NCI-H1048 (cell line): Measurements from ENCODE around the gene ANLN.
"Not testable (repeated sequence)": the region's sequence is repeated elsewhere in the genome, so short reads cannot be mapped to it uniquely, and the experiment has no call there.

ENCODE experiments used
- DNase-seq: peaks from one replicate; lab custom pipeline; 2025; lab: John Stamatoyannopoulos, UW

Gene ANLN

GRCh38 chr7:36409180-36409579 lies 19.5 kb downstream of the ANLN start:
- no peak for DNase-seq

DNA sequence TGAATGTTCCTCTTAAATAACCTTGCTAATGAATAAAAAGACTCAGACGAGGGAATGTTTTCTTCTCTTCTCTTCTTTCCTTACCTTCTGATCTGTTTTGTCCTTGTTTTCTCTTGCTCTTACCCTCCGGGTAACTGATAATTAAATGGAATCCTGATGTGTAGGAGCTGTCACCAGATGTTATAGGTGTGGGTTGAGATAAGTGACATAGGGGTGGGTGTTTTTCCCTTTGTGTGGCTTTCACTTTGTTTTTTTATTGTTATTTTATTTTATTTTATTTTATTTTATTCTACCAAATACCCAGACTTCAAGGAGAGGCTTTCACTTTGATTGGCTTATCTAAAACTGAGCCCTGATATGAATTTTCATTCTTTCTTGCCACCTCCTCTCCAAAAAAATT lies 25.5 kb downstream of the ANLN start:
- no peak for DNase-seq

- DNase-seq = no peak
Observed at GRCh38 chr7:36416251-36416650, 26.6 kb downstream of the ANLN start.

GRCh38 chr7:36420307-36420706 lies 30.6 kb downstream of the ANLN start:
- DNase-seq = no peak

DNA sequence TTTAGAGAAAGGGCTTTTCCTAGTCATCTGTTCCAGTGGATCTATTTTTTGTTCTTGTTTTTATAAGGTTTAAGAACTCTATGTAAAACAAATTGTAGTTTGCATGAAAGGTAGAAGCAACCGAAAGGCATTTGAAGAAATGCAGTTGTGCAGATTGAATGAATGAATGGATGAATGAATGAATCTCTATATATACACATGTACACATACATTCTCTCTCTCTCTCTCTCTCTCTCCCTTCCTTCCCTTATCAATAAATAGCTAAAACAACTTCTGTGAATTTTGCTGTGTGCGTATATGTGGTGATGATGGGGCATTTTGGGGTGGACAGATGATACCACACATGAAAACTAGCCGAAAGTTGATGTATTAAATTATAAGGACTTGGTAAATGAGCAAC lies 32.4 kb downstream of the ANLN start:
- no peak for DNase-seq

- no peak for DNase-seq
Observed at GRCh38 chr7:36423633-36424032, 34.0 kb downstream of the ANLN start.

GRCh38 chr7:36430186-36430585 lies 40.5 kb downstream of the ANLN start:
- DNase-seq = no peak

- no peak for DNase-seq
Observed at GRCh38 chr7:36430881-36431280, 41.2 kb downstream of the ANLN start.

DNA sequence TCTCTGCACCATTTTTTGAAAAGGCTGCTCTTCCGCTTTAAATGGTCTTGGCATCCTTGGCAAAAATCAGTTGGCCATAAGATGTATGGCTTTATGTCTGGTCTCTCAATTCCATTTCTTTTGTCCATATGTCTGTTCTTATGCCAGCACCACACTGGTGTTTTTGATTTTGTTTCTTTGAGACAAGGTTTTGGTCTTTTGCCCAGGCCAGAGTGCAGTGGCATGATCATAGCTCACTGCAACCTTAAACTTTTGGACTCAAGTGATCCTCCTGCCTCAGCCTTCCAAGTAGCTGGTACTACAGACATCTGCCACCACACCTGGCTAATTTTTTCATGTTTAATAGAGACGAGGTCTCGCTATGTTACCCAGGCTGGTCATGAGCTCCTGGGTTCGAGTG lies 48.5 kb downstream of the ANLN start:
- DNase-seq = no peak

DNA sequence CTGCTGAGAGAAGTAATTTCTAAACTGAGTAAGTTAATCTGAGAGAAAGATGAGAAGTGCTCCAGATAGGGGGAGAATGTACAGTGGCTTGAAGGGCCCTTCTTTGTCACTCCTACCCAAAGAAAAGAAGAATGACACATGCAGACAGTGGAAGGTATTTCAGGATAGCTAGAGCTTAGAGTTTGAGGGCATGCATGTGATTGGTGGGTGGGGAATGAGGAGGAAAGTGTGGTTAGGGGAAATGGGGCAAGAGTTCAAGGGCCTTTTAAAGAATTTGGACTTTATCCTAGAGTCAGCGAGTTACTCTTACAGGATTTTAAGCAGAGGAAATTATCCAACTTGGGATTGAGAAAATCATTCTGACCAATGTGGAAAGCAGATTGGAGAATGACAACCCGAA lies 50.0 kb downstream of the ANLN start:
- no peak for DNase-seq

GRCh38 chr7:36440880-36441279 lies 51.2 kb downstream of the ANLN start:
- DNase-seq = no peak

DNA sequence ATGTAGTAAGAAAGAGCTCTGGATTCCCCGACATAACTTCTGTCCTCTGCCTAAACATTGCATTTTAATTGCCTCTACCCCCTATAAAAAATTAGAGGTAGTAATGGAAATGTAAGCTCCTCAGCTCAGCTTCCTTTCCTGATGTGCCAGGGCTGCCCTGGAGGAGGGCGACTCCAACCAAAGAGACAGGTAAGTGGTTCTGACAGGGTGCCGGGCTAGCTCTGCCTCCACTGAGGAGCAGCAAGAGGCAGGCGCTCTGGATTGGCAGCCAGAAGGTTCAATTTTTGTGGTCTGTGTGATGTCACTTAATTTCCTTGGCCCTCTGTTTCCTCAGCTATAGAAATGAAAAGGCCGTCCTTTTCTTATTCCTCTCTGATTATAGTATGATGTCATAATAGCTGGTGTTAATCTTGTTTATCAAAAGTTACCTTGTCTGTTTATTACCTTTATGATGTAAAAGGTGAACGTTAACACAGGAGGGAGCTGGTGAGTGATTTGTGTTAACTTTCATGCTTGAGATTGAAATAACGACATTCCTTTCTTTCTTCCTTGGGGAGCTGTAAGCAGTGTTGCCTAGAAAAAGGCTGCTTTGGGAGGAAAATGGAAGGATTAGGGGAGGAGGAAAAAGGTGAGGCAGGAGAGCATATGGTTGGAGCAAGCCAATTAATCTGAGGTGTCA lies 51.8 kb downstream of the ANLN start:
- DNase-seq = no peak

GRCh38 chr7:36448781-36449379 lies 59.2 kb downstream of the ANLN start:
- no peak for DNase-seq

DNA sequence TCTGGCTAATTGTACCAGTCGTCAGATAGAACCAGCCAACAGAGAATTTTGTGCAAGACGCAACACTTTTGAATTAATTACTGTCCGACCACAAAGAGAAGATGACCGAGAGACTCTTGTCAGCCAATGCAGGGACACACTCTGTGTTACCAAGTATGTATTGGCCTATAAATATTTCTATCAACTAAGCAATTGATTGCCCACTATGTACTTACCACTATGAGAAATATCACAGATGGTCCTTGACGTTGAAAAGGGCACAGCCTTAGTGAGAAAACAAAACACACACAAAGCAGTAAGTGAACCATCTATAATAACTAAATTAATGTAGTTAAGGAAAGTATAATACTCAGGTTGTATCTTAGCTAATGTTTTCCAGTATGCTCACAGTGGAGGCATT lies 60.0 kb downstream of the ANLN start:
- DNase-seq = no peak

DNA sequence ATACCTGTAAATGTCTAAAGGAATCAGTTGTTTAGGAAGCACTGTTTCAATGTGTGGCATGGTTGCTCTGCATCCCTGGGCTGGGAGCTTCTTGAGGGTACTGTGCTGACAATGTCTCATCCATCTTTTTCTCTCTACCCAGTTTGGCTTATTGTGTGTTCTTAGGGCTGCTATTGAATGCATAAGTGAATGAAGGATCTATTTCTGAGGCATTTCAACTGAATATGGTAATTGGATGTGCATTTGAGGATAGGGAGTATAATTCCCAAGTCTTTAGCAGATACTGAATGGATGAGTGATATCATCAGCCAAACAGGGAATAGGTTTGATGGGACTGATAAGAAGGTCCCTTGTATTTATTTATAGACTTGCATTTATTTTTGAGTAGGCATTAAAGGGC lies 64.1 kb downstream of the ANLN start:
- DNase-seq = no peak

DNA sequence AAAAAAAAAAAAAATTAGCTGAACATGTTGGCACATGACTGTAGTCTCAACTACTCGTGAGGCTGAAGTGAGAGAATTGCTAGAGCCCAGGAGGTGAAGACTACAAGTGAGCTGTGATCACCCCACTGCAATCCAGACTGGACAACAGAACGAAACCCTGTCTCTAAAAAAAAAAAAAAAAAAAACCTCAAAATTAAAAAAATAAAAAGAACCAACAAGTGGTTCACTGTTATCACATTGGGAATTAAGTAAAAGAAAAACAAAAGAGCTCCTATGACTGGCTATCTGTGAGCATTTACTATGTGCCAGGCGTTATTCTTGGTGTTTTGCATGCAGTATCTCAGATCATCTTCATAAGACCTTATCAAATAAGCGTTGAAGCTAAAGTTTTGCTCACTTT lies 66.0 kb downstream of the ANLN start:
- no peak for DNase-seq

DNA sequence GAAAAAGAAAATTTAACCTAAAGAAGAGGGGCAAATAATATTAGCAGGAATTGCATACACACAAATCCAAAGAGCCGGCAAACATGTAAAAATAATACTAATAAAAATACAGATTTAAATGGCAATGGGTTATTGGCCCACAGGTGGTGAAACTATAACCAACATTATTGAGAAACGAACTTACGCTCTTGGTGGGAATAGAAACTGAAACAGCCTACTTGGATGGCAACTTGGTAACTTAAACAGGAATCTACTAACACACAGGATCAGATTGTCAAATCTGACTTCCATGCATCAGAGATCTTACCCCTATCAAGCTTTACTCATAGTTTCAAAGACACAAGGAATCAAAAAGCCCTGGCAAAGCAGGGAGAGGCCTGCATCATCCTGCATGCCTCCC lies 66.5 kb downstream of the ANLN start:
- no peak for DNase-seq

DNA sequence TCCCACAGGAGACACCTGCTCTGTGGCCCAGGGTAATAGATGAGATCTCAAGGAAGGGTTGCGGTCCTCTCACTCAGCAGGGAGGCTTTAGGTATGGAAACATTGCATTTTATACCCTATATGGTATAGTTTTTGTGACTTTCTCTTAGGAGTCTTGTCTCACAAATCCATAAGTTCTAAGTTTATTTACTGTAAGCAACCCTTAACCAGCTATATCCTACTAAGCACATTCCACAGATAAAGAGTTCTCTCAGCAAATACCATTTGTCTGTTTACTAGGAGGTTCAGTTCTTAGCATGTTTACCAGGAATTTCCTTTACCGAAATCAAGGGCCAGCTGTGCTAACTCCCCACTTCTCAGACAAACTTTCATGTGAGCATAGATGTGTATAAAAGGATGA lies 66.9 kb downstream of the ANLN start:
- DNase-seq = no peak

DNA sequence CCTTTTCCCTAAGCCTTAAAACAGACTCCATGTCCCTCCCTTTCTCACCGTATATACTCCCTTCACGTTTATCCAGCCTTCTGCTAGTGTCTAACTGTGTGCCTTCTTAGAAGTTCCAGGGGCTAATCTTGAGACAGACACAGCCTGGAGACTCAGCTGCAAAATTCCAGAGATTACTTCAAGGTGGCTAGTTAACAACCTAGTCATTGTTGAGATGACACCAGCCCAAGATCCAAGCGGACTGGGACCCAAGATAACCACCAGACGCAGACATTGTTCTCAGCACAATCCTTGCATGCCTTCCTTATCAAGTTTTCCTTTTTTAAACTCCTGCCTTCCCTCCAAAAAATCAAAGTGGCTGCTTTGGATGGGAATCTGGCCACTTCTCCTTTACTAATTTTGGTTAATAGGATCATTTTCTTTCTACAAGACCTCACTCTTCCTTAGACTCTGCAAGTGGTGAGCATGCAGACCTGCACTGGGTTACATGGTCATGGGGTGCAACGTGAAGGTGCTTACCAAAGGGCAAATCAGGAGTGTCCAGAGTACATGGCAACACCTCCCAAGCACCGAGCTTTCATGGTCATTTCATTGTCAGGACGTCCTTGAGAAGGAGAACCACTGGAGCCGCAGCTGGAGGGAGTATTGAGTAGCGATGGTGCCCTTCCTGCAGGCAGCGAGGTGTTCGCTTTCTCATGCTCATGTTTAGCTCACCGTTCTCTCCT lies 69.7 kb downstream of the ANLN start:
- DNase-seq = no peak

DNA sequence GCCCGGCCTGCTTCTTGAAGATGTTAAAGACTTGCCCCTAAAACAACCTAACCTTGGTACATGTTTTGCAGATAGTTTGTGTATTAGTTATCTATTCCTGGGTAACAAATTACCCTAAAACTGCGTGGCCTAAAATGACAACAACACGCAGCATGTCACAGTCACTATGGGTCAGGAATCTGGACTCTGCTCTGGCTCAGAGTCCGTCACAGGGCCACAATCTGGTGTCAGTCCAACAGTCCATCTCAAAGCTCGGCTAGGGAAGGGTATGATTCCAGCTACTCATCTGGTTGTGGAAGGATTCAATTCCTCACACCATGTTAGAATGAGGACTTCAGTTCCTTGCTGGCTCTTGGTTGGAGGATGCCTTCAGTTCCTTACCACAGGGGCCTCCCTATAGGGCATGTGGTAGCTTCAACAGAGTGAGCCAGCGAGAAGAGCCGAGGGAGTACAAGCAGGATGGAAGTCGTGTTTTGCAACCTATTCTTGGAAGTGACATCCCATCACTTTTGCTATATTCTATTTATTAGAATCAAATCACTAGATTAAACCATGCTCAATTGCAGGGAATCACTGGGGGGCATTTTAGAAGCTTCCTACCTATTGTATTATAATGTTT lies 71.3 kb downstream of the ANLN start:
- DNase-seq = no peak

GRCh38 chr7:36462551-36463137 lies 73.0 kb downstream of the ANLN start:
- DNase-seq = no peak

DNA sequence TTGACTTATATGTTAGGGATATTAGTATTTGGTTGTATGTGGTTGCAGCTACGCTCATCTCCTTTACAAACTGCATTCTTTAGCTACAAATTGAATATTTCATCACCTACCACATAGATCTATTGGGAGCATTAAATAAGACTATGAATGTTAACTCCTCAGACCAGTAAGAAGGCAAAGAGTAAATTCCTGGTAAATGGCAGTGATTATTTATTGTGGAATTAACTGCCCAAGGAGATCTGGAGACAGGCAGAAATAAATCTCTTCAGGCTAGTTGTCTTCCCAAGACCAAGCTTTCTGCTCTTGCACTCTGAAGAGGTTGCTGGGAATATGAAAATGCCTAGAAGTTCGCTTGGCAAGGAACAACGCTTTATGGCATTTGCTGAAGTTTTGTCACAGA lies 74.6 kb downstream of the ANLN start:
- no peak for DNase-seq

DNA sequence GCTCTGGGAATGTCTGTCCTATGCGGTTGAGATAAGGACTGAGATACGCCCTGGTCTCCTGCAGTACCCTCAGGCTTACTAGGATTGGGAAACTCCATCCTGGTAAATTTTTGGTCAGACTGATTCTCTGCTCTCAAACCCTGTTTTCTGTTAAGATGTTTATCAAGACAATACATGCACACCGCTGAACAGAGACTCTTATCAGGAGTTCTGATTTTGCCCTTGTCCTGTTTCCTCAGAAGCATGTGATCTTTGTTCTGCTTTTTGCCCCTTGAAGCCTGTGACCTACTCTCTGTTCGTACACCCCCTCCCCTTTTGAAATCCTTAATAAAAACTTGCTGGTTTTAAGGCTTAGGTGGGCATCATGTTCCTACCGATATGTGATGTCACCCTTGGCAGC lies 76.3 kb downstream of the ANLN start:
- DNase-seq = not testable (repeated sequence)
